Measurements from ENCODE around the gene NTMT1. TPM values are rescaled to one million over a fixed set of nuclear protein-coding genes. Genes with fewer than 3 reads are reported as not detected.

NTMT1 gene
- total and polyA plus RNA-seq, 4 donors, result 14.3 to 54.7 (median 33.2) TPM

DNA sequence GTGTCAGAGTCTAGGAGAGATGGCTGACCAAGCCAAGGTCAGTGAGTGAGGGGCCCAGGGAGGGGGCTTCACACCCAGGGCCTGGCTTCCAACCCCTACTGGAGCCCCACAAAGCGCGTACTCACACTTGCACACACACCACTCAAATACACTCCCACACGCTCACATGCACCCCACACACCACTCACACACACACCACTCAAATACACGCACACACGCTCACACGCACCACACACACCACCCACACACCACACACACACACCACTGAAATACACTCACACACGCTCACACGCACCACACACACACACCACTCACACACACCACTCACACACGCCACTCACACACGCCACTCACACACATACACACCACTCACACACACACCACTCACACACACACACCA, 21.7 kb downstream of the NTMT1 start:
- Histone ChIP-seq H3K9ac (ENCODE audit: insufficient read depth in 1 of 2, low read length in 2 of 2) (no peak overlapping the region), H3K27ac (ENCODE audit: low read depth in 1 of 2, low read length in 1 of 2) (no peak overlapping the region), H3K9me3 (ENCODE audit: control insufficient read depth in 4 of 4, insufficient read depth in 3 of 4, low read length in 3 of 4) (no peaks in the 10 kb centered on the region), H3K4me1 (ENCODE audit: control insufficient read depth in 5 of 5, insufficient read depth in 5 of 5, low read length in 5 of 5) (peaks cover 0 to 3% (median 0%) of the 10 kb centered on the region in 5 donors), H3K4me3 (no peak overlapping the region), H3K27me3 (ENCODE audit: control insufficient read depth in 3 of 3, insufficient read depth in 3 of 3, low read length in 2 of 3) (no peaks in the 10 kb centered on the region), H3K36me3 (ENCODE audit: control insufficient read depth in 4 of 4, insufficient read depth in 4 of 4, low read length in 4 of 4) (no peaks in the 10 kb centered on the region)
- WGBS, 2 donors, result 90 to 91% methylated on average over 10 of the region's 10 CpGs
- ATAC-seq (ENCODE audit: insufficient read depth, low FRiP score), result no peak
- TF ChIP-seq CTCF (IDR thresholded peaks at IDR 0.05; ENCODE audit: control extremely low read depth, extremely low read depth), result no peak
- DNase-seq, result no peak

- H3K4me1 ChIP-seq (ENCODE audit: control insufficient read depth in 5 of 5, insufficient read depth in 5 of 5, low read length in 5 of 5), result peaks cover 0 to 3% (median 0%) of the 10 kb centered on the region in 5 donors
- no peak overlapping the region for H3K9ac ChIP-seq (ENCODE audit: insufficient read depth in 1 of 2, low read length in 2 of 2)
- no peak overlapping the region for H3K27ac ChIP-seq (ENCODE audit: low read depth in 1 of 2, low read length in 1 of 2)
- H3K4me3 ChIP-seq, result no peak overlapping the region
- ATAC-seq (ENCODE audit: insufficient read depth, low FRiP score), result no peak
- H3K27me3 ChIP-seq (ENCODE audit: control insufficient read depth in 3 of 3, insufficient read depth in 3 of 3, low read length in 2 of 3), result no peaks in the 10 kb centered on the region
- WGBS, 2 donors, result 68 to 81% methylated on average over 15 to 16 of the region's 16 CpGs
- H3K36me3 ChIP-seq (ENCODE audit: control insufficient read depth in 4 of 4, insufficient read depth in 4 of 4, low read length in 4 of 4), result no peaks in the 10 kb centered on the region
- TF ChIP-seq CTCF (IDR thresholded peaks at IDR 0.05; ENCODE audit: control extremely low read depth, extremely low read depth), result no peak
- H3K9me3 ChIP-seq (ENCODE audit: control insufficient read depth in 4 of 4, insufficient read depth in 3 of 4, low read length in 3 of 4), result no peaks in the 10 kb centered on the region
- DNase-seq, result no peak
These were observed 22.3 kb downstream of the NTMT1 start for GRCh38 chr9:129648092-129648763.

- DNase-seq (no peak), ATAC-seq (ENCODE audit: insufficient read depth, low FRiP score) (no peak)
- no peaks in the 10 kb centered on the region for H3K36me3 ChIP-seq (ENCODE audit: control insufficient read depth in 4 of 4, insufficient read depth in 4 of 4, low read length in 4 of 4)
- H3K4me1 ChIP-seq (ENCODE audit: control insufficient read depth in 5 of 5, insufficient read depth in 5 of 5, low read length in 5 of 5), result peaks cover 0 to 4% (median under 1%) of the 10 kb centered on the region in 5 donors
- TF ChIP-seq CTCF (IDR thresholded peaks at IDR 0.05; ENCODE audit: control extremely low read depth, extremely low read depth), result no peak
- no peak overlapping the region for H3K9ac ChIP-seq (ENCODE audit: insufficient read depth in 1 of 2, low read length in 2 of 2)
- no peaks in the 10 kb centered on the region for H3K9me3 ChIP-seq (ENCODE audit: control insufficient read depth in 4 of 4, insufficient read depth in 3 of 4, low read length in 3 of 4)
- no peak overlapping the region for H3K27ac ChIP-seq (ENCODE audit: low read depth in 1 of 2, low read length in 1 of 2)
- 80 to 83% methylated on average over 9 to 10 of the region's 10 CpGs for WGBS, 2 donors
- H3K27me3 ChIP-seq (ENCODE audit: control insufficient read depth in 3 of 3, insufficient read depth in 3 of 3, low read length in 2 of 3), result no peaks in the 10 kb centered on the region
- H3K4me3 ChIP-seq, result no peak overlapping the region
These were observed 22.8 kb downstream of the NTMT1 start for GRCh38 chr9:129648764-129649115.
